Stimulated activated CD8-positive, alpha-beta memory T cell treated with anti-CD3 and anti-CD28 coated beads, Interleukin-2, amount 100 ng/mL, for 48 hours (primary cell): Measurements from ENCODE around the gene SH2B3.
"Not testable (repeated sequence)": the region's sequence is repeated elsewhere in the genome, so short reads cannot be mapped to it uniquely, and the experiment has no call there.

ENCODE experiments used
- DNase-seq, 2 donors: peaks; one replicate each; pipeline ENCODE4 v3.0.0-alpha.2; 2020; ENCODE audit warnings: low read depth in 2 of 2

The SH2B3 gene

DNA sequence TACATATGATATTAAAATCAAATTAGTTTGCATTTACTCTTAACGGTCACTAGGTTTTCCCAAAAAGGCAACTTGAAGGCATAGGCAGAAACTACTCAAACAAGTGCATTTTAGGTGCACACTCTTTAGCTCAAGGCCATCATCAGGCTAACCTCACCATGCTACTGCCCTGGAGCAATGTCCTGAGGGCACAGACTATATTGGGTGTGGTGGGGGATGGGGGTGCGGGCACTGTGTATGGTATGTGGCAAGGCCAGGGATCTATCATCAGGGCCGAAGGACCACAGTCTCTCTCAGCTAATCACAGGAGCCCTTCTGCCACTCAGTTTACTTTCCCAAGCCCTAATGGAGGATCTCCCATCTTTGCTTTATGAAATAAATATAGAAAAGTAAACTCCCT, 51.9 kb downstream of the SH2B3 start:
- DNase-seq, result no peak

DNA sequence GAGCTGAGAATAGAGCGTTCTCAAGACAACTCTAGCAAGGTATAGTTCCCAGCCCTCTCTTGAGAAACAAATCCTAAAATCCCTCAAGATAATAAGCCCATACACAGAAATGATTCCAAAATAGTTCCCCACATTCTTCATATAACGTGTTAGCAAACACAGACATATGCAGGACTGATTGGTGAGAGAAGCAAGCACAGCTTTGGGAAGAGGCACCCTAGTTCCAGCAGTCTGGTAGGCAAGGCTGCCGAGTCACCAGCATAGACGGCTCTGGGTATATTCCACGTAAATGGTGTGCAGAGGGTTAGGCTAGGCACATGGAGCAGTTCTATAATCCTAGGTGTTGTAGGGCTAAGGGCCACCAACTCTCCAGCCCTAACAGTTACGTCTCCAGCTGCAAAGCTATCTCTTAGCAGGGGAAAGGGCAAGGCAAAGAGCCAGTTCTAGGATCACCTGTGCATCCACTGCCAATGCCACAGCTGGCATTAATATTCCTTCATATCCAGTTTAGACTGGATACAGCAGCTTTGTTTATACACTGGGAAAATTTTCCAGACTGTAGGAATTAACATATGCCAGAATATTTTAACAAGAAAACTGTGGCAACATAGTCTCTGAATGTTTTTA, 52.9 kb downstream of the SH2B3 start:
- no peak for DNase-seq

DNA sequence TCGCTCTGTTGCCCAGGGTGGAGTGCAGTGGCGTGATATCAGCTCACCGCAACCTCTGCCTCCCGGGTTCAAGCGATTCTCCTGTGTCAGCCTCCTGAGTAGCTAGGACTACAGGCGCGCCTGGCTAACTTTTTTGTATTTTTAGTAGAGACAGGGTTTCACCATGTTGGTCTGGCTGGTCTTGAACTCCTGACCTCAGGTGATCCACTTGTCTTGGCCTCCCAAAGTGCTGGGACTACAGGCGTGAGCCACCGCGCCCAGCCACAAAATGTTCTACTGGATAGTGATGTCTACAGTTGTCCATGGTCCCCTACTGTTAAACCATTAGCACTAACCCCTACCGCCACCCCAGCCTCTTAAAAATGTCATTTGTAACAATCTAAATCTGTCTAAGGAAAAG, 54.4 kb downstream of the SH2B3 start:
- DNase-seq, result not testable (repeated sequence)

DNA sequence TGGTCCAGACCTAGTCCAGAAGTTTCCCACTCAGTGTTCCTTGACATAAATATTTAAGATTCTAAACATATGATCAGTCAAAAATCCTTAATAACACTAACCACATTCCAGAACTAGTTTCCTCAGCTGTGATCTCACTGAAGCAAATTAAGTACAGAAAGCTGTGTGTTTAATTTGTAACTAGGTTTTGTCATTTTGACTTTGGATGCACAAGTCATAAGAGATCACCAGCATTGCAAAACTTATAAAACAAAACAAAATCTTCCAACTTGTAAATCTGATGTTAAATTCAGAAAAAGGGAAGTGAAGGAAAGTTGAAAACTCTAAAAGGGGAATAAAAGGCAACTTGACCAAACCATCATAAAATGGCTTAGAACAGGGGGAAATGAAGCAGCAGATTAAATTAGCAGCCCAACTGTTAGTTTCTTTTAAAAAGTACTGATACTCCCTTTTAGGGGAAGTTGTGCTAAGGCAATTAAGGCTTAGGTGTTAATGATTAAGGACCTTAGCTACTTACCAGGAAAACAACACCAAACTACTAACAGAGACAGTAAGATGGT, 56.6 kb downstream of the SH2B3 start:
- no peak for DNase-seq

DNA sequence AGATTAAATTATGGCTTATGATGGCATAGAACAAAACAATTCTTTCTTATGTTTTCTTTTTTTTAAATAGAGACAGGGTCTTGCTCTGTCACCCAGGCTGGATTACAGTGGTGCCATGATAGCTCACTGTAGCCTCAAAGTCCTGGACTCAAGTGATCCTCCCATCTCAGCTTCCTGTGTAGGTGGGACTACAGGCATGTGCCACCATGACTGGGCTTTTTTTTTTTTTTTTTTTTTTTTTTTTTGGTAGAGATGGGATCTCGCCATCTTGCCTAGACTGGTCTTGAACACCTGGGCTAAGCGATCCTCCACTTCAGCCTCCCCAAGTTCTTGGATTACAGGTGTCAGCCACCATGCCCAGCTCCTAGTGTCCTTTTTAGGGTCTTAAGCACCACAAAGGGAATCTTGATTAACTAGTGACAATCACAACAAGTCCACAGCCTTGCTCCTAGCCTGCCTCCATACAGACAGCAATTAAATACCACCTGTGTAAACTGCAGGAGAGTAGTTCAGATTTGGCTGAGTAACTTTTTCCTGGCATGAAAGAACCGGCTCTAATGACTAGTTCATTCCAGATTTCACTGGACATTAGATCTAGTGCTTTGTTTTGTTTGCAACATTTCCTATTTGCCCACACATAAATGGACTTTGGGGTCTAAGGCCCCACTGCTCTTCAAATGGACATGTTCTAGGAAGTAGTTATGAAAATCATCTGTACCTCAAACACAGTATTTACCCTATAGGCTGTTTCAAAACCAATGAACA, 61.6 kb downstream of the SH2B3 start:
- DNase-seq, result no peak

DNA sequence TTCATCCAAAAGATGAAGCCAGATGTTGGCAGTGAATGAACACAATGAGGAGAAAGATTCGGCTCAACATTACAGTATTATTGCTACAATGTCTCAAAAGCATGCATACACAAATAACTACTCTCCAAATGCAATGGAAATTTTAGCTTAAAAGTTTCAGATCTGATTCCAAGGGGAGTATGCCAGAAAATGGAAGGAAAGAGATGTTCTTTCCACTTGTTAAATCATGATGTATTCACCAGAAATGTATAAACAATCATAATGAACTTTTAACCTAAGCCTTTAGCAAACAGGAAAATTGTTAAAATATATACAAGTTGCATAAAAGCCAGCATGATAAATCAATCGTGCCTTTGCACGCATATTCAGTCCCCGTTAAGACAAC, 62.1 kb downstream of the SH2B3 start:
- no peak for DNase-seq

DNA sequence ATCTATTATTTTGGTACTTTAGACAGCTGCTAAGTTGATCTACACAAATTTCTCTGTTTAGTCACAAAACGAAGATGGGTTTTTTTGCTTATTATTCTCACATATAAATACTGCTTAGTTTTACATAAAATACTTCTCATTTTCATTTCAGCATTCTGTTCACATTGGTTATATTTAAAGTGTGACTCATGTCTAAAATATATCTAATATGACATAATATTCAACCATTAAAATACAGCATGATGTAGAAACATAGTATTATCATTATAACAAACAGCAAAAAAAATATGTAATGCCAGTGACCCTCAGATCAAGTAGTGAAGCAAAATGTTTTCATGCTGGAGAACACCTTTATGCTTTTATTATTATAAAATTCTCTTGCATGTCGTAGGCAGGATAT, 63.7 kb downstream of the SH2B3 start:
- DNase-seq, result no peak

DNA sequence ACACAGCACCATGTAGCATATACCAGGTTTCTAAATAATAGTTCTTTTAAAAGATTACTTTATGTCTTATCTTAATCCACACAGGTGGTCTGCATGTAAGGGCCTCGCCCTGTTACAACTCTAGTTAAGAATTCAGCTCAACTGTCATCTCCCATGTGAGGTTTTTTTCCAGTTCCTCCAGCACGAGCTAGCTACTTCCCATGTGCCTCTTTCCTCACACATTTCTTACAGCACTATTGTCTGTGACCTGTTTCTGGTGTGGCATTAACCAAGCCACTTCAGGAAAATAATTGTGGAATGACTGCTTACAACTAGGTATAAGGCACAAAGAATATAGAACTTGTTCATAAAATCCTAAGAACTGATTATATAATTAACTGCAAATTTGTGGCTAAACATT, 65.5 kb downstream of the SH2B3 start:
- DNase-seq, result no peak

DNA sequence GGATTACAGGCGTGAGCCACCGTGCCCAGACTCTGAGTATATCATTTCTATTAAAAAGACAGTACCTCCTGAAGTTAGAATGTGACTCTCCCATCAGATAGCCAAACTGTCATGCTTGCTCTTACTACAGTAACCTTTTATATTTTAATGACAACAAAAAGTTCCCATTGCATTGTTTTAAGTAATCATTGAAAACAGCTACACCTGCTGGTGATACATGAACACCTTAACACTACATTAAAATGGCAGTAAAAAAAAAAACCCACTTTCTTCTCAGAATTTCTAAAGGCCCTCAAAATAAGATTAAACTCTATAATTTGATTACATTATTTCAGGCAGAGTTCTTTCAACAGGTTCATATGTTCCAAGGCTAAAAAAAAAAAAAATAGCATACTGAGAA, 76.7 kb downstream of the SH2B3 start:
- no peak for DNase-seq

DNA sequence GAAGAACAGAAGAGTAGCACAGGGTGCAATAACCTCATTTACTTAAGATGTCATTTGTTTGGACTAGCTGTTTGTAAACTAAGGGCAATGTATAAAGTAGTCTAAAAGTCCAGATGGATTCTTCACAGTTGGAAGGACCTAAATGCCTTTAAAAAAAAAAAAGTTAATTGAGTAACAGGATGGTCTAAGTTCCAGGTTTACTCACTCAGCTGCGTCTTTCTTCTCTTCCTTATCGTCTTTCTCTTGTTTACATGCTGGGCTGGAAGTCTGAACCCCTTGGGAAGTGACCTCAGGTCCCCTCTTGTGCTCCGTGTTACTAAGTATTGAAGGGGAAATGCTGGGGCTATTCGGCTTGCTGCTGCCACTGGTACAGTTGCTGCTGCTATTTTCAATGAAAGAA, 82.5 kb downstream of the SH2B3 start:
- DNase-seq, result no peak

DNA sequence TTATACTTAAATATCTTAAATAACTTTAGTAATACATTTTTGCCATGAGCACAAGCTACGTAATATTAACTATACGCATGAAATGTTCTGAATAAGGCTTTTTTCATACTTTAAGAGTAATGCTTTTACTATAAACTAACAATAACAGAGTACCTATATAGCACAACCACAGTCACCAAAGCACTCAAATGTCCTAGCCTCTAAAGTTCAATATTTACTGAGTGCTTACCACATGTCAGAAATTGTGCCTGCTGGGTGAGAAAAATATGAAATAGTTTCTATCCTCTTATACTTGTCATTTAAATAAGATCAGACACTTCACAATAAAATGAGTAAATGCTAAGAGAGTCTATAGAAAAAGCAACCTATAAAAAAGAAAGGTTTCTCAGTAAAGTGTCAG, 83.1 kb downstream of the SH2B3 start:
- DNase-seq, result no peak

DNA sequence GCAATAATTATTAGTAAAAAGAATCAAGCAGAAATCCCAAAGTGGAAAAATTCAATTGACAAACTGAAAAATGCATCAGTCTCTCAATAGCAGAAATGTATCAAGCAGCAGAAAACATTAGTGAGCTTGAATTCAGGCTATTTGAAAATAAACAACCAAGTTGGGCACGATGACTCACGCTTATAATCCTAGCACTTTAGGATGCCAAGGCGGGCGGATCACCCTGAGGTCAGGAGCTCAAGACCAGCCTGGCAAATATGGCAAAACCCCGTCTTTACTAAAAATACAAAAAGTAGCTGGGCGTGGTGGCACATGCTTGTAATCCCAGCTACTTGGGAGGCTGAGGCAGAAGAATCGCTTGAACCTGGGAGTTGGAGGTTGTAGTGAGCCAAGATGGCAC, 87.3 kb downstream of the SH2B3 start:
- not testable (repeated sequence) for DNase-seq

DNA sequence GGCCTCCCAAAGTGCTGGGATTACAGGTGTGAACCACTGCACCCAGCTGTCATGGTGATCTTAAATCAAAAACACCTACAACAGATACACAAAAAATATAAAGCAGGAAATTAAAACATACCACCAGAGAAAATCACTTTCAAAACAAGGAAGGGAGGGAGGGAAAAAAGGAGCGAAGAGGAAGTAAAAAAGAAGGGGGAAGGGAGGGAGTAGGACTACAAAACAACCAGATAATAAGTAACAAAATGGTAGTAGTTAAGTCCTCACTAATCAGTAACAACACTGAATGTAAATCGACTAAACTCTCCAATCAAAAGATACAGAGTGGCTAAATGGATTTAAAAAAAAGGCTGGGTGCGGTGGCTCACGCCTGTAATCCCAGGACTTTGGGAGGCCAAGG, 89.0 kb downstream of the SH2B3 start:
- no peak for DNase-seq
